Osteoblast (primary cell): ENCODE measurements around the gene ERICH6B. TPM values are rescaled to one million over a fixed set of nuclear protein-coding genes. Genes with fewer than 3 reads are reported as not detected.

ENCODE experiments used
- DNase-seq: peaks from one replicate; pipeline ENCODE4 v3.0.0; 2011; ENCODE audit warnings: low spot score, mixed read lengths; ENCODE audit not compliant: insufficient read length; ENCODE audit errors: missing footprints
- H2AFZ ChIP-seq: 2 replicates; pipeline ENCODE4 v1.6.0; 2011; ENCODE audit warnings: mild to moderate bottlenecking, low read length
- H3K27ac ChIP-seq: 2 replicates; pipeline ENCODE4 v1.5.1; 2011; ENCODE audit warnings: mild to moderate bottlenecking, low read depth, low read length, moderate library complexity
- H3K27me3 ChIP-seq: 2 replicates; pipeline ENCODE4 v1.6.0; 2012; ENCODE audit warnings: mild to moderate bottlenecking, control low read depth, inconsistent platforms, low read length, moderate library complexity; ENCODE audit not compliant: insufficient read depth
- H3K36me3 ChIP-seq: 2 replicates; pipeline ENCODE4 v1.5.1; 2011; ENCODE audit warnings: mild to moderate bottlenecking, low read length, control low read depth, moderate library complexity; ENCODE audit not compliant: insufficient read depth
- H3K4me1 ChIP-seq: 2 replicates; pipeline ENCODE4 v1.5.1; 2011; ENCODE audit warnings: mild to moderate bottlenecking, low read length, control low read depth, moderate library complexity; ENCODE audit not compliant: insufficient read depth
- H3K4me2 ChIP-seq: 2 replicates; pipeline ENCODE4 v1.6.0; 2011; ENCODE audit warnings: mild to moderate bottlenecking, low read length; ENCODE audit not compliant: insufficient read depth
- H3K4me3 ChIP-seq: fragments of 200-600 bp; sonication (generic); 3 replicates; pipeline ENCODE4 v1.5.1; 2012; ENCODE audit warnings: mild to moderate bottlenecking, low read length, inconsistent platforms; ENCODE audit not compliant: insufficient read depth
- H3K79me2 ChIP-seq: 2 replicates; pipeline ENCODE4 v1.6.0; 2012; ENCODE audit warnings: mild to moderate bottlenecking, low read length, control low read depth, inconsistent platforms; ENCODE audit not compliant: insufficient read depth
- H3K9me3 ChIP-seq: 2 replicates; pipeline ENCODE4 v1.5.1; 2011; ENCODE audit warnings: low read depth, low read length, control low read depth
- H4K20me1 ChIP-seq: 2 replicates; pipeline ENCODE4 v1.6.0; 2012; ENCODE audit warnings: mild to moderate bottlenecking, low read length, control low read depth; ENCODE audit not compliant: insufficient read depth
- CTCF ChIP-seq: IDR thresholded peaks from 2 replicates; pipeline ENCODE4 v1.5.1; 2011; ENCODE audit warnings: mild to moderate bottlenecking, low read depth, low read length, moderate library complexity; ENCODE audit errors: extremely low read depth
- total RNA-seq: library from RNA; depleted of rRNA; stranded (reverse); fragments of >200 nt; gene quantifications from 2 replicates; pipeline ENCODE4 v1.2.3, GENCODE V29; 2012

The ERICH6B gene
- total RNA-seq, 1 donor = not detected

GRCh38 chr13:45626731-45627374, 11.3 kb upstream of the ERICH6B start:
- no peaks in the 10 kb centered on the region for H3K79me2 ChIP-seq
- H2AFZ ChIP-seq = peak overlapping the region; percentile 64
- H3K4me1 ChIP-seq = peaks cover 5% of the 10 kb centered on the region
- no peak for TF ChIP-seq CTCF
- H3K36me3 ChIP-seq = no peaks in the 10 kb centered on the region
- H3K27ac ChIP-seq = no peak overlapping the region
- H3K27me3 ChIP-seq = peaks cover 33% of the 10 kb centered on the region
- no peak overlapping the region for H3K4me3 ChIP-seq
- H3K9me3 ChIP-seq = no peaks in the 10 kb centered on the region
- H4K20me1 ChIP-seq = no peaks in the 10 kb centered on the region
- no peak overlapping the region for H3K4me2 ChIP-seq
- DNase-seq = peak; percentile 38

GRCh38 chr13:45623516-45624090, 8.1 kb upstream of the ERICH6B start:
- peak; percentile 22 for DNase-seq
- Histone ChIP-seq H3K9me3 (no peaks in the 10 kb centered on the region), H3K27ac (no peak overlapping the region), H3K79me2 (no peaks in the 10 kb centered on the region), H4K20me1 (no peaks in the 10 kb centered on the region), H3K4me2 (no peak overlapping the region), H3K4me3 (no peak overlapping the region), H3K36me3 (no peaks in the 10 kb centered on the region), H3K4me1 (peaks cover 5% of the 10 kb centered on the region), H3K27me3 (peaks cover 54% of the 10 kb centered on the region), H2AFZ (no peak overlapping the region)
- TF ChIP-seq CTCF = peak; percentile 57

- no peaks in the 10 kb centered on the region for H3K9me3 ChIP-seq
- peaks cover 5% of the 10 kb centered on the region for H3K4me1 ChIP-seq
- H3K4me2 ChIP-seq = no peak overlapping the region
- no peak overlapping the region for H2AFZ ChIP-seq
- H3K27me3 ChIP-seq = peaks cover 58% of the 10 kb centered on the region
- H3K79me2 ChIP-seq = no peaks in the 10 kb centered on the region
- H3K4me3 ChIP-seq = no peak overlapping the region
- no peak for TF ChIP-seq CTCF
- H4K20me1 ChIP-seq = no peaks in the 10 kb centered on the region
- H3K36me3 ChIP-seq = no peaks in the 10 kb centered on the region
- no peak for DNase-seq
- H3K27ac ChIP-seq = no peak overlapping the region
These were observed 6.4 kb upstream of the ERICH6B start for GRCh38 chr13:45621950-45622349.

- Histone ChIP-seq H3K27ac (no peak overlapping the region), H3K4me1 (no peaks in the 10 kb centered on the region)
- no peak for TF ChIP-seq CTCF
These were observed 7.6 kb downstream of the ERICH6B start for GRCh38 chr13:45607931-45608330.

More at GRCh38 chr13:45607931-45608330, 7.6 kb downstream of the ERICH6B start:
- no peak overlapping the region for H3K4me3 ChIP-seq
- no peaks in the 10 kb centered on the region for H3K36me3 ChIP-seq
- no peak overlapping the region for H2AFZ ChIP-seq
- DNase-seq = no peak
- H3K4me2 ChIP-seq = no peak overlapping the region
- no peaks in the 10 kb centered on the region for H3K79me2 ChIP-seq
- no peaks in the 10 kb centered on the region for H4K20me1 ChIP-seq
- H3K27me3 ChIP-seq = peaks cover 43% of the 10 kb centered on the region
- H3K9me3 ChIP-seq = no peaks in the 10 kb centered on the region
